ENCODE results near the gene FRRS1L.

DNA sequence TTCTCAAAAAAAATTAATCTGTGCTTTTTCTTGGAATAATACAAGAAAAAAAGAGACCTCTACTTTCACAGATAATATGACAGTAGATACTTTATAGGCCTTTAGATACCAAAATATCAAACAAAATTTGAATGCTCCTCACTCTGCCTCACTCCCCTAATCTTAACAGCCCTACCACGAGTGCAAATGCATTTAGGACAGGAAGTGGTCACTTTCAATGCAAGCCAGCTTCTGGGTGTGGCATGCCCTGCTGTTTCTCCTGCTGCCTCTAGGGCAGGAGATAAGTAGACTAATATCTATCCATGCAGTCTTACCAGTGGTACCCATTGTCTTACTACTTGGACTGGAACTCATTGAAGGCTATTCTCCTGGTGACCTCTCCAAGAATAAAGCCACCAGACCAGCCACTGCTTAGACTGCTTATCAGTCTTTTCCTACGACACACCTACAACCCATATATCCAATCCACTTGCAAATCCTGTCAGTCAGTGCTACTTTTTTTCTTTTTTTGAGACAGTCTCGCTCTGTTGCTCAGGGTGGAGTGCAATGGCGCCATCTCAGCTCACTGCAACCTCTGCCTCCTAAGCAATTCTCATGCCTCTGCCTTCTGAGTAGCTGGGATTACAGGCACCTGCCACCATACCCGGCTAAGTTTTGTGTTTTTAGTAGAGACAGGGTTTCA lies 23.0 kb downstream of the FRRS1L start:
- TF ChIP-seq, protein P1, sequence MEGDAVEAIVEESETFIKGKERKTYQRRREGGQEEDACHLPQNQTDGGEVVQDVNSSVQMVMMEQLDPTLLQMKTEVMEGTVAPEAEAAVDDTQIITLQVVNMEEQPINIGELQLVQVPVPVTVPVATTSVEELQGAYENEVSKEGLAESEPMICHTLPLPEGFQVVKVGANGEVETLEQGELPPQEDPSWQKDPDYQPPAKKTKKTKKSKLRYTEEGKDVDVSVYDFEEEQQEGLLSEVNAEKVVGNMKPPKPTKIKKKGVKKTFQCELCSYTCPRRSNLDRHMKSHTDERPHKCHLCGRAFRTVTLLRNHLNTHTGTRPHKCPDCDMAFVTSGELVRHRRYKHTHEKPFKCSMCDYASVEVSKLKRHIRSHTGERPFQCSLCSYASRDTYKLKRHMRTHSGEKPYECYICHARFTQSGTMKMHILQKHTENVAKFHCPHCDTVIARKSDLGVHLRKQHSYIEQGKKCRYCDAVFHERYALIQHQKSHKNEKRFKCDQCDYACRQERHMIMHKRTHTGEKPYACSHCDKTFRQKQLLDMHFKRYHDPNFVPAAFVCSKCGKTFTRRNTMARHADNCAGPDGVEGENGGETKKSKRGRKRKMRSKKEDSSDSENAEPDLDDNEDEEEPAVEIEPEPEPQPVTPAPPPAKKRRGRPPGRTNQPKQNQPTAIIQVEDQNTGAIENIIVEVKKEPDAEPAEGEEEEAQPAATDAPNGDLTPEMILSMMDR (conservative IDR thresholded peaks at IDR 0.05 in 1 of 2, IDR thresholded peaks at IDR 0.05 in 1 of 2; ENCODE audit: low read depth in 1 of 2, low read length in 2 of 2) = peak in 1 of 2 donors; percentile 44
- TF ChIP-seq EZH2 (IDR thresholded peaks at IDR 0.05; ENCODE audit: low read length, missing control alignments) = no peak
